ENCODE measurements around the gene MT1H. TPM values are rescaled to one million over a fixed set of nuclear protein-coding genes. Genes with fewer than 3 reads are reported as not detected.
A peak's percentile ranks its signal among the peaks of the same experiment; 100 is the strongest.

The MT1H gene
- total and polyA plus RNA-seq, 4 donors, result 4.4 to 1,775 (median 938) TPM

- WGBS, result 41% methylated on average over 5 of the region's 5 CpGs
These were observed 25.8 kb upstream of the MT1H start for GRCh38 chr16:56643833-56644232.

GRCh38 chr16:56645311-56645710 lies 24.3 kb upstream of the MT1H start:
- no peak for DNase-seq (ENCODE audit: low spot score)
- Histone ChIP-seq H3K36me3 (ENCODE audit: control insufficient read depth in 4 of 4, insufficient read depth in 3 of 4, low read depth in 1 of 4, low read length in 3 of 4) (no peaks in the 10 kb centered on the region), H3K27ac (ENCODE audit: low read depth in 1 of 2, low read length in 2 of 2) (no peak overlapping the region), H3K9ac (ENCODE audit: low read depth in 1 of 2, low read length in 2 of 2) (no peak overlapping the region), H3K4me3 (ENCODE audit: low read depth in 1 of 3, low read length in 3 of 3) (no peak overlapping the region), H3K9me3 (ENCODE audit: control insufficient read depth in 4 of 4, low read length in 3 of 4) (no peaks in the 10 kb centered on the region), H3K4me1 (ENCODE audit: control insufficient read depth in 4 of 4, insufficient read depth in 4 of 4, low read length in 3 of 4) (peaks cover 5 to 35% (median 18%) of the 10 kb centered on the region in 4 donors), H3K27me3 (ENCODE audit: control insufficient read depth in 4 of 4, insufficient read depth in 4 of 4, low read length in 3 of 4) (no peaks in the 10 kb centered on the region)
- WGBS, result 100% methylated on average over 1 of the region's 1 CpG
- TF ChIP-seq FOXA2 (IDR thresholded peaks at IDR 0.05) (no peak), TAF1 (conservative IDR thresholded peaks at IDR 0.05) (no peak), FOXA1 (IDR thresholded peaks at IDR 0.05) (no peak), HNF4A (conservative IDR thresholded peaks at IDR 0.05) (no peak), RAD21 (IDR thresholded peaks at IDR 0.05) (no peak), JUND (IDR thresholded peaks at IDR 0.05) (no peak), HNF4G (IDR thresholded peaks at IDR 0.05) (no peak), ZBTB33 (IDR thresholded peaks at IDR 0.05) (no peak), MAX (IDR thresholded peaks at IDR 0.05) (no peak), NR2F2 (IDR thresholded peaks at IDR 0.05) (no peak), REST (IDR thresholded peaks at IDR 0.05) (no peak)

More at GRCh38 chr16:56643833-56644232, 25.8 kb upstream of the MT1H start:
- TF ChIP-seq JUND (IDR thresholded peaks at IDR 0.05) (no peak), ZBTB33 (IDR thresholded peaks at IDR 0.05) (no peak), REST (IDR thresholded peaks at IDR 0.05) (peak; percentile 89)
- Histone ChIP-seq H3K27ac (ENCODE audit: low read depth in 1 of 2, low read length in 2 of 2) (peak overlapping the region; percentile 70 to 88), H3K4me3 (ENCODE audit: low read depth in 1 of 3, low read length in 3 of 3) (peak overlapping the region in 2 of 3 donors; percentile 50 to 61), H3K9me3 (ENCODE audit: control insufficient read depth in 4 of 4, low read length in 3 of 4) (no peaks in the 10 kb centered on the region), H3K9ac (ENCODE audit: low read depth in 1 of 2, low read length in 2 of 2) (peak overlapping the region; percentile 46 to 51), H3K36me3 (ENCODE audit: control insufficient read depth in 4 of 4, insufficient read depth in 3 of 4, low read depth in 1 of 4, low read length in 3 of 4) (no peaks in the 10 kb centered on the region), H3K27me3 (ENCODE audit: control insufficient read depth in 4 of 4, insufficient read depth in 4 of 4, low read length in 3 of 4) (no peaks in the 10 kb centered on the region), H3K4me1 (ENCODE audit: control insufficient read depth in 4 of 4, insufficient read depth in 4 of 4, low read length in 3 of 4) (peaks cover 10 to 43% (median 22%) of the 10 kb centered on the region in 4 donors)
- no peak for DNase-seq (ENCODE audit: low spot score)
